22Rv1 (cell line): ENCODE data around the gene MAP2K2.
A peak's percentile ranks its signal among the peaks of the same experiment; 100 is the strongest.
"Not testable (repeated sequence)": the region's sequence is repeated elsewhere in the genome, so short reads cannot be mapped to it uniquely, and the experiment has no call there.

Experiments used
- H3K27ac ChIP-seq: fragments of 450-650 bp; 2 replicates; pipeline ENCODE4 v1.5.1; 2017
- ZFX ChIP-seq: fragments of 450-650 bp; IDR thresholded peaks from 2 replicates; pipeline ENCODE4 v1.6.1; 2017; ENCODE audit warnings: antibody characterized with exemption, borderline replicate concordance
- TF ChIP-seq, protein P1 (sequence below): fragments of 450-650 bp; IDR thresholded peaks from 2 replicates; pipeline ENCODE4 v1.5.1; 2017; ENCODE audit warnings: mild to moderate bottlenecking

MAP2K2 gene

DNA sequence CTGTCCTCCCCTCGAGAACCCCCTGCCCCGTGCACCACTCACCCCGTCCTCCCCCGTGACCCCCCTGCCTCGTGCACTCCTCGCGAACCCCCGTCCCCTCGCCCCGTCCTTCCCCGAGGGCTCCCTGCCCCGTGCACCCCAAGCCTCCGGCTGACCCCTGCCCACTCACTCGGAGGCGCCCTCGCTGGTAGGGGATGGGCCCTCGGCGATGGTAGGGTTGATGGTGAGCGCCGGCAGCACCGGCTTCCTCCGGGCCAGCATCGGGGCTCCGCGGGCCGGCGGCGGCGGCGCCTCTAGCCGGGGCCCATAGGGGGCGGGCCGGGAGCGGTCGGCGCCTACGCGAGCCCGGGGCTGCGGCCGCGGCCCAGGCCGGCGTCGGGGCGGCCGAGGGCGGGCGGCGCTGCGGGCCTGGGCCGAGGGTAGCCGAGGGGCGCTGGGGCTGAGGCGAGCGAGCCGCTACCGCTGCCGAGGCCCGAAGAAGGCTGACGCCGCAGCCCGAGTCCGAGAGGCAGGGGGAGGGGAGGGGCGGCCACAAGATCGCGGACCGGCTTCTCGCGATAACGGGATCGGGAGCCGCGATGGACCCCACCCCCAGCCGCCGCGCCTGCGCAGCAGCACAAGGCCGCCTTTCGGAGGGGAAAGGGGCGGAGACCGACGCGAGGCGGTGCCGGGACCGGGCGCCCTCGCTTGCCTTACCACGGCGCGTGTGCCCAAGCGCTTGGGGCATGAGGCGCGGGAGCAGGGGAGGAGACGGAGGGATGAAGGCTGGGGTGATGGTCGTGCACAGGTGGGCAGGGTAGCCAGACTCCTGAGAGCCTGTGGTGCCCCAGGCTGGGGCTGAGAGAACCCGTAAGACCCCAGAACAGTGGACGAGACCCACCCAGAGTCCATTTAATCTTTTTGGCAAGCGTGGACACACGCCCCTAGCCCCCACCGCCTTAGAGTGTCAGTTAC lies at the start of gene MAP2K2:
Gene MAP2K2, minus strand, starts transcription at position 508 of the 954 bp plus-strand sequence. Its CDS starts 247 bp downstream, at position 261.
- TF ChIP-seq ZFX = no peak
- TF ChIP-seq, protein P1, sequence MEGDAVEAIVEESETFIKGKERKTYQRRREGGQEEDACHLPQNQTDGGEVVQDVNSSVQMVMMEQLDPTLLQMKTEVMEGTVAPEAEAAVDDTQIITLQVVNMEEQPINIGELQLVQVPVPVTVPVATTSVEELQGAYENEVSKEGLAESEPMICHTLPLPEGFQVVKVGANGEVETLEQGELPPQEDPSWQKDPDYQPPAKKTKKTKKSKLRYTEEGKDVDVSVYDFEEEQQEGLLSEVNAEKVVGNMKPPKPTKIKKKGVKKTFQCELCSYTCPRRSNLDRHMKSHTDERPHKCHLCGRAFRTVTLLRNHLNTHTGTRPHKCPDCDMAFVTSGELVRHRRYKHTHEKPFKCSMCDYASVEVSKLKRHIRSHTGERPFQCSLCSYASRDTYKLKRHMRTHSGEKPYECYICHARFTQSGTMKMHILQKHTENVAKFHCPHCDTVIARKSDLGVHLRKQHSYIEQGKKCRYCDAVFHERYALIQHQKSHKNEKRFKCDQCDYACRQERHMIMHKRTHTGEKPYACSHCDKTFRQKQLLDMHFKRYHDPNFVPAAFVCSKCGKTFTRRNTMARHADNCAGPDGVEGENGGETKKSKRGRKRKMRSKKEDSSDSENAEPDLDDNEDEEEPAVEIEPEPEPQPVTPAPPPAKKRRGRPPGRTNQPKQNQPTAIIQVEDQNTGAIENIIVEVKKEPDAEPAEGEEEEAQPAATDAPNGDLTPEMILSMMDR = peak; percentile 45
- peak within 1 kb of the TSS; percentile 89 for H3K27ac ChIP-seq

DNA sequence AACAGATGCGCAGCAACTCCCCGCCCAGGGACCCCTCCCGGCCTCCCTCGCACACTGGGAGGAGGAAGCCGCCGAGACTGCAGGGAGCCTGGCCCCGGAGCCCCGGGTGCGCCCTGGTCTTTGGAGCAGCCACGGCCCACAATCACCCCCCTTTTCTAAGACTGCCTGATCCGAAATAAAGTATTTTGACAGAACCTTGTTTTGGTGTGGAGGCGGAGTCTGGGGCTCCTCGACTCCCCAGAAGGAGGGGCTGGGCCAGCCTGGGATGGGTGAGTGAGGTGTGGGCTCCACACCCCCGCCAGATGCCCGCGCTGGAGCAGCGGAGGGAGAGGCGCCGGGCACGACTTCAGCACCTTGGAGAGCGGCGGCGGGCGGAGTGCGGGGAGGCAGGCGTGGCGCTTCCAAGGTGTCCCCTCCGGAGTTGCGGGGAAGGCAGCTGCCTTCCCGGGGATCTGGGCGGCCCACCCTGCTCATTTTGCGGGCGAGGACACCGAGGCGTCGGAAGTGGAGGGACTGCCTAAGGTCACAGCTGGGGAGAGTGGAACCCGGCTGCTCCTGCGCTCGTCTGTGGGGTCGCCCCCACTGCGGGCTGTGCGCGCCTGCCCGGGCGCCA lies 49.0 kb upstream of the MAP2K2 start:
- TF ChIP-seq ZFX = no peak
- TF ChIP-seq, protein P1 = no peak
- H3K27ac ChIP-seq = no peak overlapping the region

DNA sequence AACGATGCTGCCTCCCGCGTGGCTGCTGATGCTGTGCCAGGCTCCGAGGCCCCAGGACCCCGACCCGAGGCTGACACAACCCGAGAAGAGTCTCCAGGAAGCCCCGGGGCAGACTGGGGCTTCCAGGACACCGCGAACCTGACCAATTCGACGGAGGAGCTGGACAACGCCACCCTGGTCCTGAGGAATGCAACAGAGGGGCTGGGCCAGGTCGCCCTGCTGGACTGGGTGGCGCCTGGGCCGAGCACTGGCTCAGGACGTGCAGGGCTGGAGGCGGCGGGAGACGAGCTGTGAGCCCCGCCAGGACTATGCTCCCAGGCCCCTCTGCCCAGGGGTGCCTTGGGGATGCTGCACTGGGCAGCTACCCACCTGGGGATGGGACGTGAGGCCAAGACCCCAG lies 47.8 kb upstream of the MAP2K2 start:
- no peak overlapping the region for H3K27ac ChIP-seq
- no peak for TF ChIP-seq ZFX
- TF ChIP-seq, protein P1 = no peak

DNA sequence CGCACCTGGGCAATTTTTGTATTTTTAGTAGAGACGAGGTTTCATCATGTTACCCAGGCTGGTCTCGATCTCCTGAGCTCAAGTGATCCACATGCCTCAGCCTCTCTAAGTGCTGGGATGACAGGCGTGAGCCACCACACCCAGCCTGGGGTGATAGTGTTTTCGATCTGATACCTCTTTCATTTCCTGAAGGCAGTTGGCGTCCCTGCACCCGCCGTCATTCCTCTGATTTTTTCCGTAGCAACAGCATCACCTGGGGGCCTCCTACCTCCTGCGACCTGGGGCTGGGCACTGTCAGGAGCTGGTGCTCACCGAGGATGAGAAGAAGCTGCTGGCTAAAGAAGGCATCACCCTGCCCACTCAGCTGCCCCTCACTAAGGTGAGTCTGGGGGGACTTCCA lies 40.3 kb upstream of the MAP2K2 start:
- H3K27ac ChIP-seq = no peak overlapping the region
- TF ChIP-seq, protein P1 = no peak
- TF ChIP-seq ZFX = no peak

DNA sequence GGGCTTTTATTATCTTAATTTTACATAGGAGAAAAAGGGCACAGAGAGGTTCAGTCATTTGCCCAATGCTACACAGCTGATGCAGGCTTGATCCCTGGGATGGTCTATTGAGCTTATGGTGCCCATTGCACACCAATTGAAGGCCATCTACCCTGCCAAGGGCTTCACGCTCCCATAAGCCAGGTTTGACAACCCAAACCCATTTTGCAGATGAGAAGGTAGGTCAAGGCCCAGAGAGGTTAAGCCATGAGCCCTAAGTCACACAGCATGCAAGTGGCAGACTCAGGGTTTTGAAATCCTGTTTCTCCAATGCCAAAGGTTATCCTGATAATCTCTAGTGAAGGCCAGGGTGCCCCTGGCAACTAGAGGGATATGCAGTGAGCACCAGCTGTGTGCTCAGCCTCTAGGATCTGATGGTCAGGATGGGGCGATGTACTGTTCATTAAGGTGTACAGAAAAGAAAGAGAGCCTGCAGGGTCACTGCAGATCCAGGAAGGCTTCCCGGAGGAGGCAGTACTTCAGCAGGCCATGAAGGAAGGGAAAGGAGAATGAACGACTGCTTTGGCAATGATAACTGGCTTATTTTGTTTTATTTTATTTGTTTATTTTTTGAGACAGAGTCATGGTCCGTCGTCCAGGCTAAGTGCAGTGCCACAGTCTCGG lies 37.6 kb upstream of the MAP2K2 start:
- no peak overlapping the region for H3K27ac ChIP-seq
- no peak for TF ChIP-seq ZFX
- TF ChIP-seq, protein P1 = no peak

DNA sequence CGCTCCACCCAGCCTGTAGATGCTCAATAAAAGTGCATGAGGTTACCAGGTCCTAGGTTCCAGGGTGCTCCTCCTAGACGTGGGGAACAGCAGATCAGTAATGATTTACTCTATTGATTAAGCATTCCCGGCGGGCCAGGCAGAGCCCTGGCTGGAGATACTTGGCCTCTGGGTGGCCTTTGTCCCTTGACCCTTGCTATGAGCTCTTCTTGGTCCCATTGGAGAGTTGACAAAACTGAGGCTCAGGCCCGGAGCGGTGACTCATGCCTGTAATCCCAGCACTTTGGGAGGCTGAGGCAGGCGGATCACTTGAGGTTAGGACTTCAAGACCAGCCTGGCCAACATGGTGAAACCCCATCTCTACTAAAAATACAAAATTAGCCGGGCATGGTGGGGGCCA lies 34.0 kb upstream of the MAP2K2 start:
- not testable (repeated sequence) for H3K27ac ChIP-seq

DNA sequence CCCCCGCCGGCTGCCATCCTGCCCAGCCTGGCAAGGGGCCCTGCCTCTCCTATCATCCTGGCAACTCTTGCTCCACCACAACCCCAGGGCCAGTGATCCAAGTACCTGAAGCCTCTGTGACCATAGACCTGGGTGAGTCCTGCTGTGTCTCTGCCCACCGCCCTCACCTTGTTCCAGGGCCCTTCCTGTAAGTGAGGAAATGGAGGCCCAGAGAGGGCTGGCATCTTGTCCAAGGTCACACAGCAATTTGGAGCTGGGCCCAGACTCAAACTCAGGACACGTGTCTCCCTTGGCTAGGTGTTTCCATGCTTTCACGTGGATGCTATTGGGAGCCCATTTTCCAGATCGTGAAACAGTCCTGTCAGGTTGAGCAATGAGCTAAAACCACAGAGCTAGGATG lies 33.2 kb upstream of the MAP2K2 start:
- no peak overlapping the region for H3K27ac ChIP-seq
- TF ChIP-seq ZFX = no peak
- TF ChIP-seq, protein P1 = no peak
